DMS79 treated with DMSO at 0.1 percent for 48 hours (cell line): ENCODE measurements around the gene FOXRED2.
A peak's percentile ranks its signal among the peaks of the same experiment; 100 is the strongest.
"Not testable (repeated sequence)": the region's sequence is repeated elsewhere in the genome, so short reads cannot be mapped to it uniquely, and the experiment has no call there.

Experiments used
- DNase-seq: peaks from one replicate; lab custom pipeline; 2025; lab: John Stamatoyannopoulos, UW

The FOXRED2 gene

DNA sequence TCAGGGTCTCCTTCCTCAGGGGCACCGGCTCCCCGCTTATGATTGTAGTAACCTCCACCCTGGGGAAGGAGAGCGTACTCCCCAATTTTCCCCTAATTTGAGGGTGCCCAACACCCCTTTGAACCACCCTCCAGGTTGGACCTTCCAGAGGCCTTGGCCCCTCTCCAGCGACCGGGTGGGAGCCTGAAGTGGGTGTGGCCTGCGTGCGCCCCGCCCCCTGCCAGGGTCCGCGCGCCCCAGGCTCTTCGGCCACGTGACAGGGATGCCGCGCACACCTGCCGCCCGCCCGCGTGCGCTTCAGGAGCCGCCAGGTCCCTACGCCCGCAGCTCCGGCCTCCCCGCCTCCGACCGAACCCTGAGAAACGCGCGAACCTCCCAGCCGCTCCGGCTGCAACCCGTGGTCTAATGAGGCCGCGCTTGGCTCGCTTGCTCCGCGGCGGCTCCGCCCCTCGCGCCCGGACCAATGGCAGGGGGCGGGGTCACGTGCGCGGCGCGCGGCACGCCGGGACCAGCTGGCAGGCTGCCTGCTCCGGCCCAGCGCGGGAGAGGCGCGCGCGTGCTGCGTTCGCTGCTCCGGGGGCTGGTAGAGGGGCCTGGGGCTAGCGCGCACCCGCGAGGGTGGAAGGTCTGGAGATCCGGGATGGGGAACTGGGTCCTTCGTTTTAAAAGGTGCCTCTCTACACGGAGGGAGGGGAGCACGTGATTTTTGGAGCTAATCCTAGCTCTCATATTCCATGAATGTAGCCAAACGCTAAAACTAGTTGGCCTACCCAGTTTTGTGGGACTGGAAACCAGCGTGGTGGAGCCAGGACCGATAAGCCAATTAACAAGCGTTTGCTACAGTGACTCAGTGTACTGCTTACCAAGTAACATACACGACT lies at the start of gene FOXRED2:
Gene FOXRED2, minus strand, starts transcription at position 404 of the 881 bp plus-strand sequence. CDS start 618 bp downstream, outside the sequence.
- peak; percentile 52 for DNase-seq

DNA sequence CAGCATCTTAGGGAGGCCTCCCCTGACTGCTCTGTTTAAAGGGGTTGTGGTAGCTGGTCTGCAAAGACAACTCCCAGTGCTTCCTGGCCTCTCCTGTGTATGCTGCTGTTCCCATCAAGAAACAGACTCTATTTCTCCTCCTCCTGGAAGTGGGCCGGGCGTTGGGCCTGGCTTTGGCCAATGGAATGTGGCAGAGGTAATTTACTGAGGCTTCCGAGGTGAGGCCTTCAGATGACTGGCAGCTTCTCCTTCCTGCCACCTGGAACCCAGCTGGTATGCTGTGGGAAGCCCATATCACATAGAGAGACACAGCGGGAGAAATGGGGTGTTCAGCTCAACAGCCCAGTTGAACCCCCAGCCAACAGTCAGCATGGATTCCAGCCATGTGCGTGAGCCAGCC lies 47.3 kb upstream of the FOXRED2 start:
- no peak for DNase-seq

DNA sequence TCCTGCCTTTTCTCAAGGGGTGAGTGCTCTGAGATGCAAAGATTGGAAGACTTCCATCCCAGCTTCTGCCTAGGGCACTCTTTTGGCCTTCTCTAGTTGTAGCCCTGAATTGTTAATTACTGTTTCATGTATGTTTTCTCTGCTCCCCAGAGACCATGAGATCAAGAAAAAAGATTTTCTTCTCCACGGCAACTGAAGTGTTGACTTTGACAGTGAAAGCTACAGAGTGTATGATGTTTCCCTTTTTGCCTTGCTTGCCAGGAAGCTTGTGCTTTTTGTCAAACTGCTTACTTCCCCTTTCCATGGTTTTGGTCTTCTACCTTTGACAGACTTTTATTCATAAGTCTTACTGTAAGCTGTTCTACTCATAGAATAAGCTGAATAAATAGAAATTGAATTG lies 45.4 kb upstream of the FOXRED2 start:
- DNase-seq = no peak

DNA sequence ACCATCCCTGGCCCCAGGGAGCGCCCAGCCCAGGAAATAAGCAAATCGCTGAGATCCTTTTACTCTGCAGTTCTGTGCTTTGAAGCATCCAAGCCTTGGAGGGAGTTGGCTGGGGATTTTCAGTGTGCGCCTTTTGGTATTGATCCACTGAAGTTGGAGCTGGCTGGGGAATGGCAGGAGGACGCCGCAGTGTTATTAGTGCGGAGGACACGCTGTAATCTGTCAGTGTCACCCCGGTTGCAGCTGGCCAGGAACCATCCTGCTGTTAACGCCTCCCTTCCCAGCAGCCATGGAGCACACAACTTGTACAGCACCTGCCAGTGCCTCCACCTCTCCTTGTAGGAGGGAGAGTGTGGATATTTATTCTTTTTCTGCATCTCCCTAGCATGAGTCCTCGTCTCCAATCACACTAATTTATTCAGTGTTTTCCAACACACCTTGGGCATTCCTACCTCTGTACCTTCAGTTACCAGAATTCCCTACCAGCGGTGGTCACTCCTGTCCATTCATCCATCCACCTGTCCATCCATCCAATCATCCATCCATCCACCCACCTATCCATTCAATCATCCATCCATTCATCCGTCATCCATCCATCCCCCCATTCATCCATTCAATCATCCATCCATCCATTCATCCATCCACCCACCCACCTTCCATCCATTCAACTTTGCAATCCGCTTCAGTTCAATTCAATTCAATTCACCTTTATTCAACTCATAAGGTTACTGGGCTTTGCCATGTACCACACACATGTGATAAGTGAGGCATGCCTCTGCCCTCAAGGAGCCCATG lies 44.1 kb upstream of the FOXRED2 start:
- no peak for DNase-seq

DNA sequence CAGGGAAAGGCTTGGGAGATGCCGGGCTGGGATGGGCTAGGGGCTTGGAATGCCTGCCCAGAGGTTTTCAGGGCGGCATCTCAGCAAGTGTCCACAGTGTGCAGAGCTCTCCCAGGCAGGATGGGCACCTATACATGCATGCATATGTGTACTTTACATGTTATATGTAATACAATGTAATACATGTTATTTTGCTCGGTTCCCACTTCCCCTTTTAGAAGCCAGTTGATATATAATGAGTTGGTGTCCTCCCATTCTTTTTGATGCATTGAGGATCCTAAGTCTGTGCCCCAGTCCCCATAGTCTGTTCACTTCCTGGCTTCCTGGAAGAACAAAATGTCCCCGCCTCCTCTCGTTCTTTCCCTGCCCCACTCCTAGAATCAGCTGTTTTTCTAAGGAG lies 42.2 kb upstream of the FOXRED2 start:
- no peak for DNase-seq

DNA sequence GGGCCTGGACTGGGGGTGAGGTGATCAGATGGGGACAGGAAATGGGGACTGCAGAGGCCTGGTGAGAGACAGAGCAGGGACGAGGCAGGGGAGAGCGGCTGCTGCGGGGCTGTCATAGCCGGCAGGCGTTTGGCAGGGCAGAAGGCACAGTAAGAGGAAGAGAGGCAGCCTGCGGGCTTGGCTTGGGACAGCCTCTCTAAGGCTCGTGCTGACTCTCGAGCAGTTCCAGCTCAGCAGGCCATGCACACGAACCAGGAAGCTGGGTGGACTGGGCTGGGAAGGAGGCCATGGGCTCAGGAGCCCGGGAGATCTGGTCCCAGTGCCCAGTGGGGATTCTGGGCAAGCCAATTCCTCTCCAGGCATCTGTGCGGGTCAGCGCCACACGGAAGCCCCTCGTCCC lies 41.8 kb upstream of the FOXRED2 start:
- no peak for DNase-seq

DNA sequence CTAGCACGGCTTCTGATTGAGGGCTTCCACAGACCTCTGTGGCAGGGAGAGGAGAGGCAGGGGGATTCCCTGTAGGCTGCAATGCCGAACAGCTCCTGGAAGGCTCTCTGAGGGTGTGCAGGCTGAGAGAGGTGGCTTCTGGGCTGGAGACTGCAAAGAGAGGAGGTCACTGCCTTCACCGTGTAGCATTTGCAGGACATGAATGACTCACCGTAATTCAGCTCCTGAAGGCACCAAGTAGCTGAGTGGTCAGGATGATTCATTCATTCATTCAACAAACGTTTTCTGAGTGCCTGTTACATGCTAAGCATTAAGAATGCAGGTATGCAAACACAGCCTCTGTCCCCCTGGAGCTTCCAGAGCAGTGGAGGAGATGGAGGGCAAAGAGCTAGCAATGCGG lies 40.1 kb upstream of the FOXRED2 start:
- no peak for DNase-seq

DNA sequence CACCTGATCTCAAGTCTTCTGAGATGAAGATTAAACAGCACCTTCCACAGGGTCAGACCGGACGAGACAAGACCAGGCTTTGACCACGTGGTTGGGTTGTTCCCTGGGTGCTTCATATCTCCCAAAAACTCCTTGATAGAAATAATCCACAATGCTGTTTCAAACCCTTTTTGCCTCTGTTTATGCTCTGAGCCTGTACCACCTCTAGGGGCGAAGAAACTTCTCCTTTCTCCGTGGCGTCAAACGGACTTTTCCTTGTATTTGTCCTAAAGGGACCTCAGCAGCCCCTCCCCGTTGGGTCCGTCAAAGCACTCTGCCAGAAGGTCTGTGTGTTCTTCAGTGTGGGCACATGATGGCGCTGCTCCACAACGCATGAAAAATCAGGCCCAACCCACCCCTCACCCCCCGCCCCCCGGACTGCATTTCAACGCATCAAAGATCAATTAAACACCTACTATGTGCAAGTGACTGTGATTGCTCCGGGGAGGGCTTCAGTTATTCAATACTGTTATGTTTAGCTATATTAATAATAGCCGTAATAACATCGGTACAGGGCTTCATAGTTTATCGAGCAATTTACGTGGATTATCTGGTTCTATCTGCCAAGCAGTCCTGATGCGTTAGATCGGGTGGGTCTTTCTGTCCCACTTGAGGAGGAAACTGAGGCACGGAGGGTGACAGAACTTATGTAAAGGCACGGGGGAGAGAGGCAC lies 39.4 kb upstream of the FOXRED2 start:
- no peak for DNase-seq

DNA sequence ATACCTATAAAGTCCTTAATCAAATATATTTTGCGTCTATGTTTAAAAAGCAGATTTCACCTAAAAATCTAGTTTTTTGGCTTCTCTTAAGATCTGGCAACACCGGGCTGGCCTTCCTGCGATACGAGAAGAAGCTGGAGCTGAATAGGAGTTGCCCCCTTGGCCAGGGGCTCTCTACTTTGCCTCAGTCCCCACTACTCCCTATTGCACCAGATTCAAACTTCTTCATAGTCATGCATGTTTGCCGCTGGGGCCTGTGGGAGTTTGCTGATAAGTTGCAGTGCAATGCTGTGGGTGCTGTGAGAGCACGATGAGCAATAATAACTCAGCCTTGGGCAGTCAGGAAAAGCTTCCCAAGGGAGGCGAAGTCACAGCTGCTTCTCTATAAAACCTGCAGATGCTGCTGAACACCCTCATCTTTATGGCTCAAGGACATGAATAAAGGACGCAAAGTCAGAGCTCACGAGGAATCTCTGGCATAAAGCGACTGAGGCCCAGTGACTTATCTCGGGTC lies 37.3 kb upstream of the FOXRED2 start:
- DNase-seq = no peak

DNA sequence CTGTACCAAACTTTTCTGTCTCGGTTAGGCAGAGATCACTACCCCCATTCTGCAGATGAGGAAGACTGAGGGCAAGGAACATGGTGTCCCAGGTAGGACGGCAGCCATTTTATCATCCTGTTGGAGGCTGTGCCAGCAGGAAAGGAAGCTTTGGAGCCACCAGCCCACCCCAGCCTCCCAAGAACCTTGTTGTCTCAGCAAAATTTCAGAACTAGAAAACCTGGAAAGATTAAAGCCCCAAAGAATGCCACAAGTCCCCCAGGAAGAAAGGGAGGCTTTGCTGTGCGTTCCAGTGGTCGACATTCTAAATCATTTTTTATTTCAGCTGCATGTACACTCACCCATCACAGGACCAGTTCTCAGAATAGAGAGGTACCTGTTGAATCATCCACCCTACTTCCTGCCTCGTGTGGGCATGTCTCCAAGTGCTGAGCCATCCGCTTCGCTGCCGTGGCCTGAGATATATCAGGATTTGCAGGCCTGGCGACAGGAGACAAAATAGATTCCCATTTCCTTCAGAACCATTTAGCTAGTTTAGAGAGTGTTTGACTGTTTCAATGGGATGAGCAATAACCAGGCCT lies 35.1 kb upstream of the FOXRED2 start:
- DNase-seq = no peak

DNA sequence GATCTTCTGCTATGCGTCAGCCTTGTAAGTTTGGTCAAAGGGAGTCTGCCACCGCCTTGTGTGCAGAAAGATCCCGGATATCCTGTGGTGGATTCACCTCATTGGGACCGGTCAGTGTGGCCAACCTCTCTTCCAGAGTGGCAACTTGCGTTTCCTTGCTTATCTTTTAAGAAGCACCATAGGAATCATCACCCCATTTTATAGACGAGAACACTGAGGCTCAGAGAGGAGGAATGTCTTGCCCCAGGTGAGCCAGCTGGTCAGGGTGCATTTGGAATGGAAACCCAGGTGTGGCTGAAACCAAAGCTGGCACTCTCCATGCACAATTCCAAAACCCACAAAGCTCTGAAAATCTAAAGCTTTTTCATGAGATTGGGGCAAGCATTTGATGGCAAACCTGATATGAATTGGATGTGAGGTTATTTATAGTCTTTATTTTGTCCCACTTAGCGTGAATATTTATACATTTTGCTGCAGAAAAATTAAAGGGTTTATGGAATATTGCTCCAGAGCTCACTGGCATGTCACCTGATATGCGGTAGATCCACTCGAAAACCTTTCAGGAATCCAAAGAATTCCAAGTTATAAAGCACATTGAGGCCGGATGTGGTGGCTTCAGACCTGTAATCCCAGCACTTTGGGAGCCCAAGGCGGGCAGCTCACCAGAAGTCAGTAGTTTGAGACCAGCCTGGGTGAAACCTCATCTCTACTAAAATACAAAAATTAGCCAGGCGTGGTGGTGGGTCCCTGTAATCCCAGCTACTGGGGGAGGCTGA lies 34.2 kb upstream of the FOXRED2 start:
- no peak for DNase-seq

DNA sequence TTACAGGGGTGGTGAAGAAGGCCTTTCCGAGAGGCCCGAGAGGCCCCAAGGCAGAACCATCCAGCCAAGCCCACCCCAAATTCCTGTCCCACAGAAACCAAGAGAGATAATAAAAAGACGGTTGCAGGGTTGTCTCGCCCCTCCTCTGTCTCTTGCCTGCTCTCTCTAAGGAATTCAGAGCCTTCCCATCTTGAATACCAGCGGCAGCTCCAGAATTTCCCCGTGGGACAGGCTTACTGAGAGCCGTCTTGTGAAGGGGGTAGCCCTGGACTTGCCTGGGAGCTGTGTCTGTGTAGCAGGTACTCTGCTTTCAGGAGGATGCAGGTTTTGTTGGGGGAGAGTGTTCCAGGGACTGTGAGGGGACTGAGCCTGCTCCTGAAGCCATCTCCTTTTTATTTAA lies 31.7 kb upstream of the FOXRED2 start:
- no peak for DNase-seq

DNA sequence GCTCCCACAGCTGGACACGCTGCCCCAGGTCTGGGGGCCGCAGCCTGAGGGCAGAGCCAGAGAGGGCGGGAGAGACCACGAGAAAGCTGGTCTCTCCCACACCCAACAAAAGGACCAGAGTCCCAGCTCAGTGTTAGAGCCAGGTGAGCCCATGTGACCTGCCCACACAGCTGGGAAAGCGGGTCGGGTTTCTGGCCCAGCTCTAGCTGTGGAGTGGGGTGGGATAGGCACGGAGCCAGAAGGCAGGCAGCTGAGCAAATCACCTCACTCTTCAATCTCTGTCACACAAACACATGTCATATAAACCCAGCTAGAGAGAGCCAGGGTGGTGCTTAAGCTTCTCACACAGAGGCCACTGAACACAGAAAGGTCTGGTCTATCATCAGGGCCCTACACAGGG lies 29.9 kb upstream of the FOXRED2 start:
- DNase-seq = peak; percentile 87

DNA sequence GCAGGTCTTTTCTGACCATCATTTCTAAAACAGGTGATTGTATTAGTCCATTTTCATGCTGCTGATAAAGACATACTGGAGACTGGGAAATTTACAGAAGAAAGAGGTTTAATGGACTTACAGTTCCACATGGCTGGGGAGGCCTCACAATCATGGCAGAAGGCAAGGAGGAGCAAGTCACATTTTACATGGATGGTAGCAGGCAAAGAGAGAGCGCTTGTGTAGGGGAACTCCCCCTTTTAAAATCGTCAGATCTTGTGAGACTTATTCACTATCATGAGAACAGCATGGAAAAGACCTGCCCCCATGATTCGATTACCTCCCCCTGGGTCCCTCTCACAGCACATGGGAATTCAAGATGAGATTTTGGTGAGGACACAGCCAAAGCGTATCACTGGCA lies 26.5 kb upstream of the FOXRED2 start:
- DNase-seq = not testable (repeated sequence)

DNA sequence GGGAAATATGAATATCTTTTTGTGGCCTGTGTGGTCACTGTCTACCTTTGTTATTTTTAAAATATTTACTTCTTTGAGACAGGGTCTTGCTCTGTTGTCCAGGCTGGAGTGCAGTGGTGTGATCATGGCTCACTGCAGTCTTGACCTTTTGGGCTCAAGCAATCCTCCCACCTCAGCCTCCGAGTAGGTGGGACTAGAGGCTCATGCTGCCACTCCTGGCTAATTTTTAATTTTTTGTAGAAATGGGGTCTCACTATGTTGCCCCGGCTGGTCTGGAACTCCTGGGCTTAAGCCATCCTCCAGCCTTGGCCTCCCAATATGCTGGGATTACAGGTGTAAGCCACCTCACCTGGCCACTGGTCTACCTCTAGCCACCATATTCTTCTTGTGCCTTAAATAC lies 25.6 kb upstream of the FOXRED2 start:
- DNase-seq = no peak

DNA sequence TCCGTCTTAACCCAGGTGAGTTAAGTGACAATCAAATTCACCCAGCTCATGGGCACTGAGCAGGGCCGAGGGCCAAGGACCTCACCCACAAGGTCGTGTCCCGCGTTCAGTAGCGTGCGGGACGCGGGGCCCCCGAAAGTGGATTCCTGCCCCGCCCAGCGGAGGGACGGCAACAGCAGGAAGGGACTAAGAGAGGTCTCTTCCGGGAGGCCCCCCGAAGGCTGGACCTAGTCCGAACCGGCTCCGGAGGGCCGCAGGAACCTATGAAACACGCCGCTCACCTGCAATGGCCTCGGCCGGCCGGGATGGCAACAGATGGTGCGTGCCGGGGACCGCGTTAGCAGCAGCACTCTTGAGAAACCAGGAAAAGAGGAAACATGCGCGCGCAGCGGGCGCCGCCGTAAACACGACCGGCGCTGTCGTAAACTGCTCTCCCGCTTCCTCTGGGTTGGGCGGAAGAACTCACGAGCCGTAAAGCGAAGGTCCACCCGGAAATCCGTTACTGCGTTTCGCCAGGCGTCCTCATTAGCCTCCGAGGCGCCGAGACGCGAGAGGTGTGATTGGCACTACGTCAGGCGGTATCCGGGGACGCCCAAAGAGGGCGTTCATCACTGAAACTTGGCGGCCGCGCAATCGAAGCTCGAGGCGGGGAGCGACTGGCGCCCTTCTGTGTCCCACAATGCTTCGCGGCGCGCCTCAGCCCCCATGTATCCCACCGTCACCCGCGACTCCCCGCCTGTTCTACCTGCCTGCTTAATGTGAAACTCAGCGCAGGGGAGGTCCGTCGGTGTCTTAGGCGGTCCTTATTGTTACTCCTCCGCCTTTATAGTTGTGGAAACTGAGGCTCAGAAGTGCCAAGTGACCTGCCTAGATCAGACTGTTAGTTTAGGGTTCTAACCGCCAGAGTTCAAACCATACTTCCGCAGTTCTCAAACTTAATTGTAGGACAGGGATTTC lies 22.2 kb upstream of the FOXRED2 start, which contains the start of gene EIF3D:
Gene EIF3D, minus strand, starts transcription at position 372 of the 957 bp plus-strand sequence. CDS start 3,045 bp downstream, outside the sequence.
- DNase-seq = peak; percentile 97

DNA sequence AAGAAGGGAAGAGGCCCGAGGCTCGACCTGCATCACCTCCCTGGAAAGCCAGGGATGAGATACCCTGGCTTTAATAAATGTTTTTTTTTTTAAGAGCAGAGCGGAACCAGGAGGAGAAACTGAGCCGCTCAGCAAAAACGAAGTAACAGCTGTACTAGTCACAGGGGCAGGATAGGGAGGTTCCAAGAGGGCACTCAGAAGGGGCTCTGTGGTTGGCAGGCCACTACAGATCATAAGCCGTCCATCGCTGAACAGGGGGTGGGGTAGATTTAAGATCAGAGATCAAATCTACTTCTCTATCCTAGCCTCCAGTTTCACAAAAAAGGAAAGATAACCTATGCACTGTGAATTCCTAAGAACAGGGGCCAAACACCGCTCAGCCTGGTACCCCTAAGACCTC lies 21.5 kb upstream of the FOXRED2 start:
- peak; percentile 12 for DNase-seq

DNA sequence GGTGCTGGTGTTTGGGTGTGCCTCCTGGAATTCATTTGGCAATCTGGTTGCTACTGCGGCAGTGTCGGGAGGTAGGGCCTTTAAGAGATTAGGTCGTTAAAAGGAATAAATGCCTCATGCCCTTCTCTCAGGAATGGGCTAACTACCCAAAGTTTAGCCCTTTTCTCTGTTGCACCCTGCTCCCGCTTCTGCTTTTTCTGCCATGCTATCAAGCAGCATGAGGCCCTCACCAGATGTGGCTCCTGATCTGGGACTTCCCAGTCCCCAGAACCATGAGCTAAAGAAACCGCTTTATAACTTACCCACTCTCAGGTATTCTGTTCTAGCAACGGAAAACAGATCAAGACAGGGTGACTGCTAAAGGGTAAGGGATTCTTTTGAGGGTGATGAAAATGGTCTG lies 15.8 kb upstream of the FOXRED2 start:
- no peak for DNase-seq

DNA sequence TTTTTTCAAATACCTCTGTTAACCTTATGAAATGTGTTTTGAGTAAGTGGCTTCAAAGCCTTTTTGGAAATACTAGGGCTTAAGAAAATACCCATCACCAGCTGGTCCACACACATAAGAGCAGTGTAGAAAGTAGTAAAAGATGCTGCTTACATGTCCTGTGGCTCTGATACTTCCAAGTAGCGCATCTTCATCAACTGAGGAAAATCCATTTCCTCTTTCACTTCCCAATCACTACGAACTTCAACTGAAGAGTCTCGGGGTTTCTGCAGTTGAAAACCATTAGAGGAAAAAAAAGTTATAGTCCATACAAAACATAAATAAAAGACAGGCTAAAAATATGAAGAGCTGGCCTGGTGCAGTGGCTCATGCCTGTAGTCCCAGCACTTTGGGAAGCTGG lies 13.6 kb upstream of the FOXRED2 start:
- no peak for DNase-seq

DNA sequence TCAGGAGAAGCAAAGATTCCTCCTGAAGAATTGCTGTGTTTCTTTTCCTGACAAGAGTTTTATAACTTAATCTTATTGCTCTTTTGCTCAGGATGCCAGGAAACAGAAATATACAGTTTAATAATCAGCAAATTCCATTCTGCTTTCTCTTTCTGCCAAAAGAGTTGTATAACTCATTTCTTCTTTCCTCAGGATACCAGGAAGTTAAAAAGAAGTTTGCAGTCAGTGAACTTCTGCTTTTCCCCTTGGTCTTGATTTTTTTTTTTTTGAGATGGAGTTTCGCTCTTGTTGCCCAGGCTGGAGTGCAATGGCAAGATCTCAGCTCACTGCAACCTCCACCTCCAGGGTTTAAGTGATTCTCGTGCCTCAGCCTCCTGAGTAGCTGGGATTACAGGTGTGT lies 13.1 kb upstream of the FOXRED2 start:
- not testable (repeated sequence) for DNase-seq
